ENCODE results near the gene DCDC2.
"Not testable (repeated sequence)": the region's sequence is repeated elsewhere in the genome, so short reads cannot be mapped to it uniquely, and the experiment has no call there.

DCDC2 gene

DNA sequence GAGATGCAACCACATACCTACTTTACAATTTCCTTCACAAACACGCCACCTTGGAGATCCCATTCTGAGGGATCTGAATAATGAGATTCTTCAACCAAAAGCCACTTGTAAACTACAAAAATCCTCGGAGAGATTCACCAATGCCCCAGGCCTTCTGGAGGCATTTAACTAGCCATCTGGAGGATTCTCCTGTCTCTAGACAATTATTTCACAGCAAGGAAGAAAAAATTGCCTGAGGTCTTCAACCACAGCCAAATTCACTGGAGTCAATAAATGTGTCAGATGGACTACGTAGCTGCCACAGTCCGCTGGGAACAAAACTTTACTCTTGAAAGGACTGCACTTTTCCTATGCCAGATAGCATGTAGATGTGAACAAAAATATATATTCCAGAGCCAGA is 19.0 kb upstream of the DCDC2 start:
- ATAC-seq (ENCODE audit: insufficient read depth, low read depth) (no peak), DNase-seq (no peak)
- H4K20me1 ChIP-seq (ENCODE audit: insufficient read depth, low read length): no peaks in the 10 kb centered on the region
- H3K79me2 ChIP-seq (ENCODE audit: insufficient read depth, low read length): no peaks in the 10 kb centered on the region
- no peaks in the 10 kb centered on the region for H3K36me3 ChIP-seq (ENCODE audit: insufficient read depth, low read length)
- no peak overlapping the region for H2AFZ ChIP-seq (ENCODE audit: low read depth, low read length)
- H3K27ac ChIP-seq (ENCODE audit: low read length): no peak overlapping the region
- H3K4me3 ChIP-seq (ENCODE audit: low read depth in 1 of 2, low read length in 2 of 2): no peak overlapping the region
- TF ChIP-seq EZH2 (IDR thresholded peaks at IDR 0.05; ENCODE audit: borderline replicate concordance, low read depth, low read length, severe bottlenecking): no peak
- TF ChIP-seq, protein P1, sequence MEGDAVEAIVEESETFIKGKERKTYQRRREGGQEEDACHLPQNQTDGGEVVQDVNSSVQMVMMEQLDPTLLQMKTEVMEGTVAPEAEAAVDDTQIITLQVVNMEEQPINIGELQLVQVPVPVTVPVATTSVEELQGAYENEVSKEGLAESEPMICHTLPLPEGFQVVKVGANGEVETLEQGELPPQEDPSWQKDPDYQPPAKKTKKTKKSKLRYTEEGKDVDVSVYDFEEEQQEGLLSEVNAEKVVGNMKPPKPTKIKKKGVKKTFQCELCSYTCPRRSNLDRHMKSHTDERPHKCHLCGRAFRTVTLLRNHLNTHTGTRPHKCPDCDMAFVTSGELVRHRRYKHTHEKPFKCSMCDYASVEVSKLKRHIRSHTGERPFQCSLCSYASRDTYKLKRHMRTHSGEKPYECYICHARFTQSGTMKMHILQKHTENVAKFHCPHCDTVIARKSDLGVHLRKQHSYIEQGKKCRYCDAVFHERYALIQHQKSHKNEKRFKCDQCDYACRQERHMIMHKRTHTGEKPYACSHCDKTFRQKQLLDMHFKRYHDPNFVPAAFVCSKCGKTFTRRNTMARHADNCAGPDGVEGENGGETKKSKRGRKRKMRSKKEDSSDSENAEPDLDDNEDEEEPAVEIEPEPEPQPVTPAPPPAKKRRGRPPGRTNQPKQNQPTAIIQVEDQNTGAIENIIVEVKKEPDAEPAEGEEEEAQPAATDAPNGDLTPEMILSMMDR (IDR thresholded peaks at IDR 0.05; ENCODE audit: borderline replicate concordance, extremely low read depth, low read length, poor library complexity, severe bottlenecking): no peak
- no peaks in the 10 kb centered on the region for H3K9me3 ChIP-seq (ENCODE audit: insufficient read depth, low read length, severe bottlenecking)
- no peaks in the 10 kb centered on the region for H3K27me3 ChIP-seq (ENCODE audit: insufficient read depth, low read length, poor library complexity)
- H3K9ac ChIP-seq (ENCODE audit: low read depth, low read length): no peak overlapping the region
- no peaks in the 10 kb centered on the region for H3K4me1 ChIP-seq (ENCODE audit: insufficient read depth, low read length)
- H3K4me2 ChIP-seq (ENCODE audit: insufficient read depth, low read length): no peak overlapping the region

DNA sequence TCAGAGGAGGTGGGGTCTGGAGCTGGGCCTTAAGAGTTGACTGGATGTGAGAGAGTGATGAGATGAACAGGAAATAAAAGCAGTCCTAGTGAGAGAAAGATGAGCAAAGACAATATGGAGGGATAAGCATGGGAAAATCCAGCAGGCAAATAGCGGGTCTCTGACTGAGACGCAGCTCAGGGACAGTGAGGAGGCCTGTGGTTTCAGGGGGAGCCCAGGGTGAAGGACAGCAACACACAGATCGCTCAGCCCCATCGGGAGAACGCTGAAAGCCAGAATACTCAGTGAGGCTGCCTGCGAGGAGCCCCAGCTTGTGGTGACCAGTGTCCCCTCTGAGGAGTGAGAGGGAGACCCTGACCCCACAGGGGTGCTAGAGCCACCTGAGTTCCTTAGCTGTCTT is 16.8 kb upstream of the DCDC2 start:
- H3K9ac ChIP-seq (ENCODE audit: low read depth, low read length): no peak overlapping the region
- no peaks in the 10 kb centered on the region for H3K9me3 ChIP-seq (ENCODE audit: insufficient read depth, low read length, severe bottlenecking)
- no peaks in the 10 kb centered on the region for H3K36me3 ChIP-seq (ENCODE audit: insufficient read depth, low read length)
- ATAC-seq (ENCODE audit: insufficient read depth, low read depth) (no peak), DNase-seq (no peak)
- H4K20me1 ChIP-seq (ENCODE audit: insufficient read depth, low read length): no peaks in the 10 kb centered on the region
- H2AFZ ChIP-seq (ENCODE audit: low read depth, low read length): no peak overlapping the region
- no peak overlapping the region for H3K4me3 ChIP-seq (ENCODE audit: low read depth in 1 of 2, low read length in 2 of 2)
- H3K79me2 ChIP-seq (ENCODE audit: insufficient read depth, low read length): no peaks in the 10 kb centered on the region
- H3K4me1 ChIP-seq (ENCODE audit: insufficient read depth, low read length): no peaks in the 10 kb centered on the region
- TF ChIP-seq EZH2 (IDR thresholded peaks at IDR 0.05; ENCODE audit: borderline replicate concordance, low read depth, low read length, severe bottlenecking): no peak
- TF ChIP-seq, protein P1 (IDR thresholded peaks at IDR 0.05; ENCODE audit: borderline replicate concordance, extremely low read depth, low read length, poor library complexity, severe bottlenecking): no peak
- no peak overlapping the region for H3K4me2 ChIP-seq (ENCODE audit: insufficient read depth, low read length)
- no peak overlapping the region for H3K27ac ChIP-seq (ENCODE audit: low read length)
- H3K27me3 ChIP-seq (ENCODE audit: insufficient read depth, low read length, poor library complexity): no peaks in the 10 kb centered on the region

DNA sequence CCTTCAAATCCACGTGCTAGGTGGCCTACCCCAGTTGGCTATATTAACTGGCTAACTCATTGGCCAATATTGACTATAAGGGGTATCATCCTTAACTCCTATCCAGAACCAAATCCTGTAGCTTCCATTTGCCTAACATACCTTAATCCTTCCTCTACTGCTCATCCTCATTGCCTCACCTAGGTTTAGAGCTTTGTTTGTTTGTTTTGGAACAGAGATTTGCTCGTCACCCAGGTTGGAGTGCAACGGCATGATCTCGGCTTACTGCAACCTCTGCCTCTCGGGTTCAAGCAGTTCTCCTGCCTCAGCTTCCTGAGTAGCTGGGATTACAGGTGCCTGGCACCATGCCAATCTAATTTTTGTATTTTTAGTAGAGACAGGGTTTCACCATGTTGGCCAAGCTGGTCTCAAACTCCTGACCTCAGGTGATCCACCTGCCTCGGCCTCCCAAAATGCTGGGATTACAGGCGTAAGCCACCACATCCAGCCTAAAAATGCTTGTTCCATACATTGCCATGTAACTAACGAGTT is 7.3 kb upstream of the DCDC2 start:
- H3K4me1 ChIP-seq (ENCODE audit: insufficient read depth, low read length); H3K27ac ChIP-seq (ENCODE audit: low read length); ATAC-seq (ENCODE audit: insufficient read depth, low read depth); H3K9me3 ChIP-seq (ENCODE audit: insufficient read depth, low read length, severe bottlenecking); H3K79me2 ChIP-seq (ENCODE audit: insufficient read depth, low read length); H3K27me3 ChIP-seq (ENCODE audit: insufficient read depth, low read length, poor library complexity); H3K9ac ChIP-seq (ENCODE audit: low read depth, low read length); H3K4me2 ChIP-seq (ENCODE audit: insufficient read depth, low read length); H3K4me3 ChIP-seq (ENCODE audit: low read depth in 1 of 2, low read length in 2 of 2); DNase-seq; H2AFZ ChIP-seq (ENCODE audit: low read depth, low read length); H3K36me3 ChIP-seq (ENCODE audit: insufficient read depth, low read length); H4K20me1 ChIP-seq (ENCODE audit: insufficient read depth, low read length): not testable (repeated sequence)

GRCh38 chr6:24362363-24362762 is 4.5 kb upstream of the DCDC2 start:
- not testable (repeated sequence) for H4K20me1 ChIP-seq (ENCODE audit: insufficient read depth, low read length); H3K36me3 ChIP-seq (ENCODE audit: insufficient read depth, low read length); H3K27ac ChIP-seq (ENCODE audit: low read length); H3K9ac ChIP-seq (ENCODE audit: low read depth, low read length); H3K4me3 ChIP-seq (ENCODE audit: low read depth in 1 of 2, low read length in 2 of 2); H2AFZ ChIP-seq (ENCODE audit: low read depth, low read length); H3K27me3 ChIP-seq (ENCODE audit: insufficient read depth, low read length, poor library complexity); H3K9me3 ChIP-seq (ENCODE audit: insufficient read depth, low read length, severe bottlenecking); H3K4me1 ChIP-seq (ENCODE audit: insufficient read depth, low read length); H3K79me2 ChIP-seq (ENCODE audit: insufficient read depth, low read length); ATAC-seq (ENCODE audit: insufficient read depth, low read depth); DNase-seq; H3K4me2 ChIP-seq (ENCODE audit: insufficient read depth, low read length)
